IMR-90 (cell line): ENCODE data around the gene ATG14.

Experiments
- CEBPB ChIP-seq: IDR thresholded peaks from 2 replicates; pipeline ENCODE4 v1.6.1; 2012; ENCODE audit warnings: low read depth, low read length, improper control_type of control experiment
- CTCF ChIP-seq: conservative IDR thresholded peaks from 2 replicates; pipeline ENCODE4 v1.5.1; 2012; ENCODE audit warnings: mild to moderate bottlenecking, low read depth, low read length, improper control_type of control experiment
- FOS ChIP-seq: fragments of 150-350 bp; IDR thresholded peaks from 2 replicates; pipeline ENCODE4 v1.6.1; 2016; ENCODE audit warnings: low read depth, low read length
- MAZ ChIP-seq: IDR thresholded peaks from 2 replicates; pipeline ENCODE4 v1.6.1; 2012; ENCODE audit warnings: low read depth, mild to moderate bottlenecking, low read length, improper control_type of control experiment, moderate library complexity, borderline replicate concordance
- MXI1 ChIP-seq: IDR thresholded peaks from 2 replicates; pipeline ENCODE4 v1.6.1; 2012; ENCODE audit warnings: low read depth, mild to moderate bottlenecking, low read length, moderate library complexity, borderline replicate concordance
- RFX5 ChIP-seq: IDR thresholded peaks from 2 replicates; pipeline ENCODE4 v1.8.0; 2012; ENCODE audit warnings: low read depth, mild to moderate bottlenecking, low read length, moderate library complexity

GRCh38 chr14:55350461-55350860, 61.2 kb downstream of the ATG14 start:
- no peak for TF ChIP-seq CTCF
- no peak for TF ChIP-seq RFX5
- TF ChIP-seq FOS: no peak
- TF ChIP-seq MAZ: no peak
- TF ChIP-seq CEBPB: no peak
- no peak for TF ChIP-seq MXI1
